Measurements from ENCODE around the gene MYH16. TPM values are rescaled to one million over a fixed set of nuclear protein-coding genes. Genes with fewer than 3 reads are reported as not detected.

MYH16 gene
- total RNA-seq, 2 donors from 2014 or later = under 0.01 TPM; not detected in 1

- Histone ChIP-seq H3K36me3 (replicated peaks in 1 of 2; ENCODE audit: insufficient read depth in 1 of 2, low read depth in 2 of 2) (no peaks in the 10 kb centered on the region), H3K27me3 (no peaks in the 10 kb centered on the region), H3K4me3 (no peak overlapping the region), H3K4me1 (no peaks in the 10 kb centered on the region), H3K9me3 (no peaks in the 10 kb centered on the region), H3K27ac (no peak overlapping the region)
- 63 to 67% methylated on average over 5 of the region's 5 CpGs for WGBS, 2 donors
- intact Hi-C loops (cut with DNase I) = no loop called here
- TF ChIP-seq POLR2A (IDR thresholded peaks at IDR 0.05) = no peak
- TF ChIP-seq, protein P1, sequence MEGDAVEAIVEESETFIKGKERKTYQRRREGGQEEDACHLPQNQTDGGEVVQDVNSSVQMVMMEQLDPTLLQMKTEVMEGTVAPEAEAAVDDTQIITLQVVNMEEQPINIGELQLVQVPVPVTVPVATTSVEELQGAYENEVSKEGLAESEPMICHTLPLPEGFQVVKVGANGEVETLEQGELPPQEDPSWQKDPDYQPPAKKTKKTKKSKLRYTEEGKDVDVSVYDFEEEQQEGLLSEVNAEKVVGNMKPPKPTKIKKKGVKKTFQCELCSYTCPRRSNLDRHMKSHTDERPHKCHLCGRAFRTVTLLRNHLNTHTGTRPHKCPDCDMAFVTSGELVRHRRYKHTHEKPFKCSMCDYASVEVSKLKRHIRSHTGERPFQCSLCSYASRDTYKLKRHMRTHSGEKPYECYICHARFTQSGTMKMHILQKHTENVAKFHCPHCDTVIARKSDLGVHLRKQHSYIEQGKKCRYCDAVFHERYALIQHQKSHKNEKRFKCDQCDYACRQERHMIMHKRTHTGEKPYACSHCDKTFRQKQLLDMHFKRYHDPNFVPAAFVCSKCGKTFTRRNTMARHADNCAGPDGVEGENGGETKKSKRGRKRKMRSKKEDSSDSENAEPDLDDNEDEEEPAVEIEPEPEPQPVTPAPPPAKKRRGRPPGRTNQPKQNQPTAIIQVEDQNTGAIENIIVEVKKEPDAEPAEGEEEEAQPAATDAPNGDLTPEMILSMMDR (IDR thresholded peaks at IDR 0.05) = no peak
- DNase-seq (no peak), ATAC-seq (no peak)
These were observed 28.8 kb upstream of the MYH16 start for GRCh38 chr7:99243751-99244337.

DNA sequence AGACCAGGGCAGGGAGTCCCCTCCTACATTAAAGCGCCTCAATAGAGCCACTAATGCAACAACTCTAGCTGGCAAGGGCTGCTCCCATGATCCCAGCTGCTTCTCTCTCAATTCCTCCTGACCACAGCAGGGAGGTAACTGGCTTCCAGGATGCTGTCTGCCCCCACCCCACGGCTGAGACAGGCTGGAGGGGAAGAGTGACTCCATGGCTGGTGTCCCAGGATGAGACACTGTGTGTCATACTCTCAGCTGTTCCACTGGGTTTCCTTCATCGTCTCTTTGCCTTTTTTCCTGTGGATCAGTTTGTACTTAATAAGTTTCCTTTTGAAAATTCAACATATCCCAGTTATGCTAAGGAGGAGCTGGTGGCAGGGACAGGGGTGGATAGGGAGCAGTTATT is 27.7 kb upstream of the MYH16 start:
- intact Hi-C loops (cut with DNase I) = no loop called here
- ATAC-seq (no peak), DNase-seq (no peak)
- Histone ChIP-seq H3K27me3 (no peaks in the 10 kb centered on the region), H3K9me3 (no peaks in the 10 kb centered on the region), H3K27ac (no peak overlapping the region), H3K4me3 (no peak overlapping the region), H3K4me1 (no peaks in the 10 kb centered on the region), H3K36me3 (replicated peaks in 1 of 2; ENCODE audit: insufficient read depth in 1 of 2, low read depth in 2 of 2) (no peaks in the 10 kb centered on the region)
- TF ChIP-seq, protein P1 (IDR thresholded peaks at IDR 0.05) = no peak
- TF ChIP-seq POLR2A (IDR thresholded peaks at IDR 0.05) = no peak
- WGBS, 2 donors = 48 to 49% methylated on average over 3 of the region's 3 CpGs

- no peak for ATAC-seq
These were observed 24.1 kb upstream of the MYH16 start for GRCh38 chr7:99248391-99249095.

DNA sequence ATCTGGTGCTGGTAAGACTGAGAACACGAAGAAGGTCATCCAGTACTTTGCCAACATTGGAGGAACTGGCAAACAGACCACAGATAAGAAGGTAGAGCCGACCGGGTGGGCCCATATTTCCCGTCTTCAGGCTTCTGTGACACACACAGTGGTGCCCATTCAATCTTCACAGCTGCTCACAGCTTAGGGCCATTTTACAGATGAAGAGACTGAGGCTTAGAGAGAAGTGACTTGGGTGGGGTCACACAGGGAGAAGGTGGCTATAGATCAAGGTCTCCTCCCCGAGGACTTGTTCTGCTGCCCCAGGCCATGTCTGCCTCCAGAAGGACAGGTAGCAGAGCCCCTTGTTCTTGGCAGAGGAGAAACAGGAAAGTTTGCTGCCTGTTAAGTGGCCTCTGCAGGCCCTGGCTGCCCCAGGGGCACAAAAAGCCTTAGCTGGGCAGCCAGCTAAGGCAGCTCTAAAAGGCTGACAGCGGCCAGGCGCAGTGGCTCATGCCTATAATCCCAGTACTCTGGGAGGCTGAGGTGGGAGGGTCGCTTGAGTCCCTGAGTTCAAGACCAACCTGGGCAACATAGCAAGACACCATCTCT is 22.6 kb upstream of the MYH16 start:
- H3K4me3 ChIP-seq = no peak overlapping the region
- 64 to 74% methylated on average over 8 of the region's 8 CpGs for WGBS, 2 donors
- intact Hi-C loops (cut with DNase I) = no loop called here
- no peak overlapping the region for H3K27ac ChIP-seq
- DNase-seq = no peak
- no peaks in the 10 kb centered on the region for H3K9me3 ChIP-seq
- H3K27me3 ChIP-seq = no peaks in the 10 kb centered on the region
- ATAC-seq = no peak
- TF ChIP-seq, protein P1 (IDR thresholded peaks at IDR 0.05) = no peak
- TF ChIP-seq POLR2A (IDR thresholded peaks at IDR 0.05) = no peak
- no peaks in the 10 kb centered on the region for H3K4me1 ChIP-seq
- no peaks in the 10 kb centered on the region for H3K36me3 ChIP-seq (replicated peaks in 1 of 2; ENCODE audit: insufficient read depth in 1 of 2, low read depth in 2 of 2)

More at GRCh38 chr7:99248391-99249095, 24.1 kb upstream of the MYH16 start:
- no peaks in the 10 kb centered on the region for H3K4me1 ChIP-seq
- 76 to 80% methylated on average over 10 of the region's 10 CpGs for WGBS, 2 donors
- H3K36me3 ChIP-seq (replicated peaks in 1 of 2; ENCODE audit: insufficient read depth in 1 of 2, low read depth in 2 of 2) = no peaks in the 10 kb centered on the region
- H3K27ac ChIP-seq = no peak overlapping the region
- peak in 1 of 4 donors; percentile 34 for DNase-seq
- TF ChIP-seq POLR2A (IDR thresholded peaks at IDR 0.05) = no peak
- TF ChIP-seq, protein P1 (IDR thresholded peaks at IDR 0.05) = no peak
- H3K27me3 ChIP-seq = no peaks in the 10 kb centered on the region
- no peaks in the 10 kb centered on the region for H3K9me3 ChIP-seq
- H3K4me3 ChIP-seq = no peak overlapping the region
- intact Hi-C loops (cut with DNase I) = no loop called here

Measured in body of pancreas (tissue), 4 donors.